NCI-H1930 (cell line): ENCODE results near the gene TPPP3.
A peak's percentile ranks its signal among the peaks of the same experiment; 100 is the strongest.
"Not testable (repeated sequence)": the region's sequence is repeated elsewhere in the genome, so short reads cannot be mapped to it uniquely, and the experiment has no call there.

Experiments used
- DNase-seq, 2 experiments: peaks; one replicate each; lab custom pipeline; 2025; lab: John Stamatoyannopoulos, UW

The TPPP3 gene

DNA sequence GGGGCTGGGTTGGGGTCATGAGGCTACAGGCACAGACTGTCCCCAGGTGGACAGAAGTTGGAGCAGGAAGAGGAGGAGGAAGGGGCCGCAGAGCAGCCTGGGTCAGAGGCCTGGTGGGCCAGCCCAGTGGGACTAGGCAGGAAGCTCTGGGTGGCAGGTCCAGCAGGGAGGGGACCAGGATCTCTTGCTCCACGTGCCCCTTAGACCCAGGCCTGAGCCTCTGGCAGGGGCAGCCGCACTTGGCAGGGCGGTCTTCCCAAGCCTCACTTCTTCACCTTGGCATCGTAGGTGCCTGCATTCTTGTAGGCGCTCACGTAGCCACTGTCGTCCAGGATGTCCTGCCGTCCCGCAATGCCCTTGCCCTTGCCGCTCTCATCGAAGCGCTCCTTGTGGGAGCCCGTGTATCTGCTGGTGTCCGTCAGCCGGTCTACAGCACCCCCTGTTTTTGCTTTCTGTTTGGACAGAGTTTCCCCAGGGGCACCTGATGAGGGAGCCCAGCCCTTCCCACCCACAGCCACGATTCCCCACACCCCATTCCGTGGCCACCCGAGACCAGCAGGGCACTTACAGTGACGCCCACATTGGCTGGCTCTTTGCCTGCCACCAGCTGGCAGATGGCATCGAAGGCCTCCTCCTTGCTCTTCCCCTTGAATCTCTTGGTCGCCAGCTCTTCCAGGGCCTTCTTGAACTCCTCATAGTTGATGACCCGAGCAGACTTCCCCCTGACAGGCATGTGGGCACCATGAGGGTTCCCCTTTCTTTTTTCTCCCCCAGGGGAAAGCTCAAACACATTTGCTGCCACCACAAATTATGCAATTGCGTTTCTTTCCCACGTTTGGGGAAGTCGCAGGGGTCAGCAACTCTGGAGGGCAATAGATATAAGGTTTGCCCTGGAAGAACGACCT lies 3.1 kb downstream of the TPPP3 start:
- no peak for DNase-seq

DNA sequence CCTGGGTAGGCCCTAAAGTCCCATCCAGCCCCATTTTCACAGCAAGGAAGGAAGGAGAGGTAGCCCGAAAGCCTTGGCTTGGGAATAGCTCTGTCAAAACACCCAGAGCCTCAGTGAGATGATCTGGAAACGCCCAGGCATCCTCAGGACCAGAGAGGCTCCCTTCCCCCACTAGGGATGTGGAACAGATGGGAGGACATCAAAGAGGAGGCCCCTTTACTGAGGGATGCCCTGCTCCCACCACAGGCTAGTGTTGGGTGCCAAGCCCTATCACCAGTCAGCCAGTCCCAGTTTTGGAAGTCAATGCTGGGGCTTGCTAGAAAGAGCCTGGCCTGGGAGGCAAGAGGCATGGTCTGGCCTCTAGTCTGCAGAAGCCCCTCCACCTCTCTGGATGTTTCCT lies 4.7 kb downstream of the TPPP3 start:
- DNase-seq: no peak

DNA sequence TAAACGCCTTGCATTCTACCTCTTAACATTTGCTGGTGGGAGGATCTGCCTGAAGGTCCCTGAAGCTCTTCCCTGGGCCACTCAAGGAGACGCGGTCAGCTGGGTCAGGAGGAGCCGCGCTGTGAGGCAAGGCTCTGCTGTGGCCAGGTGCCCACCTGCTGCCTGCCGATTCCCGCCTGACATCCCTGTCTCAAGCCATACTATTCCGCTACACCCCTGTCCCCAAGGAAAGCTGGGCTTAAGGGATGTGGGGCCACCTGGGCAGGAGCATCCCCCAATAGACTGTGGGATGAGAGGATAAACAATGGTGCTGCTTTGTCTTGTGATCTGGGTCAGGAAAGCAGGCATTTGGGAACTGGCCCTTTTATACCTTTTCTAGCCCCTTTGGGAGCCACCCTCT lies 5.1 kb downstream of the TPPP3 start:
- no peak for DNase-seq

DNA sequence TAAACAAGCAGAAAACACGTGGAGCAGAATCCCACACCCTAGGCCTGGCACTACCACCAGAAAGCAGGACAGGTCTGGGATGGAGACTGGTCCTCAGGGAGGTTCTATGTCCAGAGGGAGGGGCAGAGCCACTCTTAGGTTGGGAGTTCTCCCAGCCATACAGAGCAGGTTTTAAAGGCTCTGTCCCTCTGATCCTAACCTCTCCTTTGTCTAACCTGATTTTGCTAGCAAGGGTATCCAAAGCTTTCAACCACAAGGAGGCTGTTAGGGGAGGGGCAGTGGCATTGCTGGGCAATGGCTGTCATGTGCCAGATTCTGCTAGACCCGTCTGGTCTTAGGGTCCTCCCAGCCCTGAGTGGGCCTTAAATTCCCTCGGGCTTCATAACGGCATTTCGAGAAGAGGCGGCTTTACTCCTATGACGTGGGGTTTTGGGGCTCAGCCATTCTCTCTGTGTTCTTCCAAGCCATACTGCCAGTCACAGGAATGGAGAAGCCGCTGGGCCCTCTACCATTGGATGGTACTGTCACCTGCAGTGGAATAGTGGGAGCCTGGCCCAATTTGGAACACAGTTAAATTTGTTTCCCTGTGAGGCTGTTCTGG lies 5.7 kb downstream of the TPPP3 start:
- no peak for DNase-seq

- no peak for DNase-seq
Measured at GRCh38 chr16:67386861-67387455, 6.3 kb downstream of the TPPP3 start.

DNA sequence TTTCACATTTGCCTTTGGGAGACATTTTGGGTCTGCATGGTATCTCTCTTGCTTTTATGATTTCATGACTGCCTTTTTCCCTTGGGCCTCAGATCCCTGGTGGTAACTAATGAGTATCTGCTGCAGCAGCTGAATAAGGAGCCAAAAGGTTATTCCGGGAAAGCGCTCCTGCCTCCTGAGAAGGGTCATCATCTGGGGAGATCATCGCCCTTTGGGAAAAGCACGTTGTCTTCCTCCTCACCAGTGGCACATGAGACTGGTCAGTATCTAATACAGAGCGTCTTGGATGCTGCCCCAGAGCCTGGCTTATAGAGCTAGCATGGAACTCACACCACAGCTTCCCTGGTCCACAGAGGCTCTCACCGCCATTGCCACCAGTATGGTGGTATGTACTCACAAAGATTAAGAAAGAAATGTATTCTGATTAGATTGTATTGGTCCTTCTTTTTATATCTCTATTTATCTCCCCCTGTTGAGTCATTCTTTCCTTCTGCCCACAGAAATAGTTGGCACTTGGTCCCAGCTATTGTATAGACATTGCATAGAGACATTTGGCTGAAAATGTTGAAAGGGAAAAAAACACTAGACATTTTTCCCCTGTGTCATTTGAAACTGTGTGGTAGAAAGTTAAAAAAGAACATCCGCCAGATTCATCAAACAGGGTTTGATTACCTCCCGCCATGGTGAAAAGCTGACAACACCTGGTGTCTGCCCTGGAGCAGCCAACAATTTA lies 8.4 kb downstream of the TPPP3 start:
- no peak for DNase-seq

DNA sequence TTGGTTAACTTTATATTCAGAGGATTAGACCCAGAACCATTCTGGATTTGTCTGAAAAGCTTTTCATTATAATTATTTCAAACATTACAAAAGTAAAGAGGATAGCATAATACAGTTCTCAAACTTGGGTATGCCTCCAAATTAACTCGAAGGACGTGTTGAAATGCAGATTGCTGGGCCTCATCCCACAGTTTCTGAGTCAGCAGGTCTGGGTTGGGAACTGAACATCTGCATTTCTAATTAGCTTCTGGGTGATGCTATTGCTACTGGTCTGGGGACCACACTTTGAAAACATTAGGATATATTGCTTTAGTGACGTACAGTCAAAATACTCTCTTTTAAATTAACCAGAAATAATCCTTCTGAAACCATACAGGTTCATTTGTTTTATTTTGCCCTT lies 10.0 kb downstream of the TPPP3 start:
- DNase-seq: no peak

DNA sequence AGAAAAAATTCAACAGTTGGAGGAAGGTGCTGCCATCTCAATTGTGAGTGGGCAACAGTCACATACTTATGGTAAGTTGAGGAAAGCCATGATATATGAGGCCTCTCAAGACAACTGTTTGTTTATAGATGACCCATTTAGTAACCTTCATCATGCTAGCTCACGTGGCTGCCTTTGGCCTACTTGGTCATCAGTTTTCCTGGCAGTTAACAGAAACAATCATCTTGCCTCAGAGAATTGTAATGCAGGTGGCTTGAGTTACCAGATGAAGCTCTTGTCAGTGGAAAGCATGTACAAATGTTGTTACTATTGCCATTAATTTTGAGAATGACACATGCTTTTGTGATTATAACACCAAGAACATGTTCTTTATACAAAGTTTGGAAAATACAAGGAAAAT lies 14.7 kb downstream of the TPPP3 start:
- no peak for DNase-seq

DNA sequence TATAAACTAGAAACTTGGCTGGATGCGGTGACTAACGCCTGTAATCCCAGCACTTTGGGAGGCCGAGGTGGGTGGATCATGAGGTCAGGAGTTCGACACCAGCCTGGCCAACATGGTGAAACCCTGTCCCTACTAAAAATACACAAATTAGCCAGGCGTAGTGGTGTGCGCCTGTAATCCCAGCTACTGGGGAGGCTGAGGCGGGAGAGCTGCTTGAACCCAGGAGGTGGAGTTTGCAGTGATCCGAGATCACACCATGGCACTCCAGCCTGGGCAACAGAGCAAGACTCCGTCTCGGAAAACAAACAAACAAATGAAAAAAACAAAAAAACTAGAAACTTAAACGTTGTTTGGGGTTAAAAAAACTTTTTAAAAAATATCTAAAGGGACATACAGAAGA lies 17.3 kb downstream of the TPPP3 start:
- DNase-seq: not testable (repeated sequence)

- no peak for DNase-seq
Measured at GRCh38 chr16:67372664-67373063, 20.6 kb downstream of the TPPP3 start.

GRCh38 chr16:67370661-67371060 lies 22.6 kb downstream of the TPPP3 start:
- DNase-seq: no peak

DNA sequence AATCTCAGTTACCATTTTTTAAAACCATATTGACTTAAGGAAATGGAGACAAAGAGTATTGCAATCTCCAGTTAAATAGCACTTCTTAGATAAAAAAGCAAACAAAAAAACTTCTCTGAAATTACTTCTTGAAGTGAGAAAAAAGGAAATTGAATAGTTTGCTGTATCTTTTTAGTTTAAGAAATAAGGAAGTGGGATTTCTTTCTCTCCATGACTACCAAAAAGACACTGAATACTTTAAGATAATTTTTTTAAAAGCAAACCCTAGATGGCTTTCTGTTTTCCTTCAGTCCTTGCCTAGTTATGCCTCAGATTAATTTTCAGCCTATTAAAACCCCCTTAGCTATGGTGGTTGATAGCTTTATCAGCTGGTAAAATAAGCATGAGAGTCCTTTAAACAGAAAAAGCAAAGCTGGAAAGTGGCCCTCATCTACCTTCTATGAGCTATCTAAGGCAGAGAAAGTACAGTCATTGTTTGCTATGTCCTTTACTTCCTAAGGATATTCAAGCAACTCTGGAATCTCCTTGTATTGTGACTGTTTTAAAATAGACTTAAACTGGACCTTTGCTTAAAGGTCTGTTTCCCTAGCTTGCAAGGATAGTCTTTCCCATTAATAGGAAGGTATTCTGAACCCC lies 28.6 kb downstream of the TPPP3 start:
- no peak for DNase-seq

- no peak for DNase-seq
Measured at GRCh38 chr16:67361038-67361437, 32.3 kb downstream of the TPPP3 start.

DNA sequence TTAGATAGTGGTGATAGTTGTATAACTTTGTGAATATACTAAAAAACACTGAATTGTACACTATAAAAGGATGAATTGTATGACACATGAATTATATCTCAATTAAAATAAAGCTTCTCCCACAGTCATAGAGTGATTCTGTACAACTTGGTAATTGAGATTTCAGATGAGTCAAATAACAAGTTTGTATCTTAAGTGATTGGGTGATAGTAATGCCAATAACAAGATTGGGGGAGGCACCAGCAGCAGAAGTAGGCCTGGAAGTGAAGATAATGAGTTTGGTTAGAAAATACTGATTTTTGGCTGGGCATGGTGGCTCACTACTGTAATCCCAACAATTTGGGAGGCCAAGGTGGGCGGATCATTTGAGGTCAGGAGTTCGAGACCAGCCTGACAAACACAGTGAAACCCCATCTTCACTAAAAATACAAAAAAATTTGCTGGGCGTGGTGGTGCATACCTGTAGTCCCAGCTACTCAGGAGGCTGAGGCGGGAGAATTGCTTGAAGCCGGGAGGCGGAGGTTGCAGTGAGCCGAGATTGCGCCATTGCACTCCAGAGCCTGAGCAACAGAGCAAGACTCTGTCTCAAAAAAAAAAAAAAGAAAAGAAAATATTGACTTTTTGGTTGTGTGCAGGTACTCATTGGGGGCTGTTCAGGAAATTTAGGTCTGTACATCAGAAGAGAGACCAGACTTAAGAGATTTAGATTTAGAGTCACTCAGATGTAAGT lies 33.6 kb downstream of the TPPP3 start:
- not testable (repeated sequence) for DNase-seq

GRCh38 chr16:67357561-67357960 lies 35.7 kb downstream of the TPPP3 start:
- DNase-seq: no peak

- no peak for DNase-seq
Measured at GRCh38 chr16:67356396-67356795, 36.9 kb downstream of the TPPP3 start.

DNA sequence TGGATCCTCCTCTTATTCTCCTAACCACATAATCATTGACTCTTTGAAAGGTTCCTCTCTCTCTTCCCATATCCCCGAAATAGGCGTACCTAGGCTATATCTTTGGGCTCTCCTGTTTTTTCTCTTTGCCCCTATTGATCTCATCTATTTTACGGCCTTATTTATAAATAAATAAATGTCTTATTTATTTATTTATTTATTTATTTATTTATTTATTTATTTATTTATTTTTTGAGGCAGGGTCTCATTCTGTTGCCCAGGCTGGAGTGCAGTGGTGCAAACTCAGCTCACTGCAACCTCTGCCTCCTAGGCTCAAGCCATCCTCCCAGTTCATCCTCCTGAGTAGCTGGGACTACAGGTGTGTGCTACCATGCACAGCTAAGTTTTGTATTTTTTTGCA lies 40.8 kb downstream of the TPPP3 start:
- not testable (repeated sequence) for DNase-seq

GRCh38 chr16:67350324-67350723 lies 43.0 kb downstream of the TPPP3 start:
- no peak for DNase-seq

DNA sequence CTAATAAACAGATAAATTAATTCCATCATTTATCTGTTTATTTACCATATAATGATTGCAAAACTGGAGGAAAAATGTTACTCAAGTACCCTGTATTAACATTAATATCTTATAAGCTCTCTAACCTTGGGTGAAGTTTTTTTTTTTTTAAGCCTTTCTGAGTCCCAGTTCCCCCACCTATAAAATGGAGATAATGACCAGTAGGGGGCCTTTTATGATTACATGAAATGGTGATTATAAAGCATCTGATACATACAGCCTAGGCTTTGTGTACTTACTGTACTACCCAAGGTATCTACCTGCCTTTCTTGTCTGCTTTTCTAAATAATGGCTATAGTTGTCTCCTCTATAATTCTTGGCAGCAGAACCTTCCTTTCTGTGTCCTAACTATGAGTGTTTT lies 44.1 kb downstream of the TPPP3 start:
- DNase-seq: peak in 1 of 2 experiments; percentile 14

- no peak for DNase-seq
Measured at GRCh38 chr16:67346341-67346740, 47.0 kb downstream of the TPPP3 start.

DNA sequence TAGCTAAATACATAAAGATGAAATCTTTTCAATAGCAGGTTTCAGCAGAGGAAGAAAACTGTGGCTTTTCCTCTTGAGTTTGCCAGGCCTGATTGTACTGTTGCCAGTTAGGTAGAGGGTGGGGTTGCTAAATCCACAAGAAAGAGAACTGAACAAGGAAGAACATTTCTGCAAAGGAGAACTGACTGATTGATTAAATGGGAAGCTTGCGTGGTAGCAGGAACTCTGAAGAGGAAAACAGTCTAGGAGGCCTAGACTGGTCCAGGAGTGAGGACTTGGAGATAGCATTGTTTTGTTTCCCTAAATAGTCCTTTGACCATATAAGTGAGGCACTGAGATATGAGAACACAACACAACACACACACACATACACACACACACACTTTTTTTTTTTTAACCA lies 47.9 kb downstream of the TPPP3 start:
- DNase-seq: no peak
